HG03571 (cell line): Measurements from ENCODE around the gene SSC4D.

Experiments used
- ATAC-seq: cut with Tn5 transposase; IDR thresholded peaks from one replicate; pipeline ENCODE4 v1.9.1; 2021; ENCODE audit not compliant: unreplicated experiment

Gene SSC4D

GRCh38 chr7:76356115-76356514, 53.4 kb downstream of the SSC4D start:
- ATAC-seq = no peak

- no peak for ATAC-seq
These were observed 54.3 kb downstream of the SSC4D start for GRCh38 chr7:76354981-76355730.

- no peak for ATAC-seq
These were observed 55.0 kb downstream of the SSC4D start for GRCh38 chr7:76354516-76354915.

GRCh38 chr7:76353744-76354143, 55.8 kb downstream of the SSC4D start:
- no peak for ATAC-seq

- ATAC-seq = no peak
These were observed 57.3 kb downstream of the SSC4D start for GRCh38 chr7:76352193-76352592.

- ATAC-seq = no peak
These were observed 58.1 kb downstream of the SSC4D start for GRCh38 chr7:76351372-76351771.

GRCh38 chr7:76349313-76349885, 60.1 kb downstream of the SSC4D start:
- ATAC-seq = no peak

GRCh38 chr7:76347710-76348109, 61.8 kb downstream of the SSC4D start:
- ATAC-seq = no peak

- no peak for ATAC-seq
These were observed 62.7 kb downstream of the SSC4D start for GRCh38 chr7:76346778-76347177.

GRCh38 chr7:76346097-76346496, 63.4 kb downstream of the SSC4D start:
- no peak for ATAC-seq

GRCh38 chr7:76343931-76344321, 65.6 kb downstream of the SSC4D start:
- no peak for ATAC-seq

- ATAC-seq = no peak
These were observed 66.1 kb downstream of the SSC4D start for GRCh38 chr7:76343294-76343930.

- ATAC-seq = no peak
These were observed 67.3 kb downstream of the SSC4D start for GRCh38 chr7:76342222-76342621.

GRCh38 chr7:76340617-76341131, 68.8 kb downstream of the SSC4D start:
- no peak for ATAC-seq
